ENCODE measurements around the gene C11orf68. TPM values are rescaled to one million over a fixed set of nuclear protein-coding genes. Genes with fewer than 3 reads are reported as not detected.

Gene C11orf68
- total RNA-seq, 1 experiment from 2014 or later: 36.5 TPM

DNA sequence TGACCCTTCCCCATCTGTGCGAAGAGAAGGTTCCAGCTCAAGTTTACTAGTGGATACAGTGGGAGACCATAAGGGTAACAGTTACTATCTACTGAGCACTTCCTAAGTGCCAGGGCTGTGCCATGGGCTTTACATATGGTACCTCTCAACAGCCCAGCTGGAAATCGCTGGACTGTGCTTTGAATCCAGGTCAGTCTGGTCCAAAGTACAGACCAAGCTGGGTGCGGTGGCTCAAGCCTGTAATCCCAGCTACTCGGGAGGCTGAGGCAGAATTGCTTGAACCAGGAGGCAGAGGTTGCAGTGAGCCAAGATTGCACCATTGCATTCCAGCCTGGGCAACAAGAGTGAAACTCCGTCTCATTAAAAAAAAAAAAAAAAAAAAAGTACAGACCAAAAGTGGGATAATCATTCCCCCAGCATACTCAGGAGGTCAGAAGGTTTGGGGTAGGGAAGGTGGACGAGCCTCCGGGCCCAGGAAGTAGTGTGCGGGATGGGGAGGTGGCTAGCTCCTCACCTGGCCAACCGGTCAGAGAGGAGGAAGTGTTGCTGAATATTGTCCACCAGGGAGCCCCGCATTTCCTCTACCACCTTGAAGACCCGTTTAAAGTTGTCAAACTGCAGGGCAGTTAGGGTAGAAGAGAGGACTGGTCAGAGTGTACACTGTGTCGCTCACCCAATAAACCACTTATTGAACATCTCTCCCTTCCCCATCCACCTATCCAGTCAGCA is 32.9 kb downstream of the C11orf68 start:
- 0 out of 2 replicates have a peak overlapping the region, but pooled peaks have one; percentile 98 for H3K4me2 ChIP-seq
- ChIA-PET CTCF (interaction anchor here (0.7 to 1.8 kb wide), 6 partner anchors 12 to 160 kb away, joined by 4 to 11 read pairs (median 8); no protein-coding TSS in a partner anchor), POLR2A (ENCODE audit: unreplicated experiment) (no interaction called here)
- no peak for TF ChIP-seq EZH2 (IDR thresholded peaks at IDR 0.05; ENCODE audit: low read depth)
- TF ChIP-seq, protein P1, sequence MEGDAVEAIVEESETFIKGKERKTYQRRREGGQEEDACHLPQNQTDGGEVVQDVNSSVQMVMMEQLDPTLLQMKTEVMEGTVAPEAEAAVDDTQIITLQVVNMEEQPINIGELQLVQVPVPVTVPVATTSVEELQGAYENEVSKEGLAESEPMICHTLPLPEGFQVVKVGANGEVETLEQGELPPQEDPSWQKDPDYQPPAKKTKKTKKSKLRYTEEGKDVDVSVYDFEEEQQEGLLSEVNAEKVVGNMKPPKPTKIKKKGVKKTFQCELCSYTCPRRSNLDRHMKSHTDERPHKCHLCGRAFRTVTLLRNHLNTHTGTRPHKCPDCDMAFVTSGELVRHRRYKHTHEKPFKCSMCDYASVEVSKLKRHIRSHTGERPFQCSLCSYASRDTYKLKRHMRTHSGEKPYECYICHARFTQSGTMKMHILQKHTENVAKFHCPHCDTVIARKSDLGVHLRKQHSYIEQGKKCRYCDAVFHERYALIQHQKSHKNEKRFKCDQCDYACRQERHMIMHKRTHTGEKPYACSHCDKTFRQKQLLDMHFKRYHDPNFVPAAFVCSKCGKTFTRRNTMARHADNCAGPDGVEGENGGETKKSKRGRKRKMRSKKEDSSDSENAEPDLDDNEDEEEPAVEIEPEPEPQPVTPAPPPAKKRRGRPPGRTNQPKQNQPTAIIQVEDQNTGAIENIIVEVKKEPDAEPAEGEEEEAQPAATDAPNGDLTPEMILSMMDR (conservative IDR thresholded peaks at IDR 0.05): no peak
- peaks cover 18% of the 10 kb centered on the region; the same call in 1 of the 2 replicates for H3K36me3 ChIP-seq (ENCODE audit: low read depth)
- H3F3A ChIP-seq (ENCODE audit: insufficient read depth, low read depth): peaks cover 46% of the 10 kb centered on the region; the same call in 1 of the 2 replicates
- DNase-seq: no peak
- H3K79me2 ChIP-seq (ENCODE audit: low read depth): peaks cover 20% of the 10 kb centered on the region
- BruUV-seq (replicated peaks): no TSS peak
- no peaks in the 10 kb centered on the region for H3K9me3 ChIP-seq (ENCODE audit: insufficient read depth, low read depth)
- no peaks in the 10 kb centered on the region for H4K20me1 ChIP-seq (ENCODE audit: insufficient read depth)
- no peak overlapping the region for H2AFZ ChIP-seq
- H3K9me2 ChIP-seq (ENCODE audit: insufficient read depth): no peaks in the 10 kb centered on the region
- H3K27me3 ChIP-seq (ENCODE audit: insufficient read depth, low read depth): no peaks in the 10 kb centered on the region
- H3K4me3 ChIP-seq: no peak overlapping the region
- no peak overlapping the region for H3K27ac ChIP-seq
- peaks cover 28% of the 10 kb centered on the region for H3K4me1 ChIP-seq (replicated peaks; ENCODE audit: insufficient read depth)
- intact Hi-C loops (cut with micrococcal nuclease; ENCODE audit: unreplicated experiment): loop anchor here (5.0 to 10.0 kb wide), 2 partner anchors 179 to 249 kb away; partner anchors contain the start of gene SIPA1

DNA sequence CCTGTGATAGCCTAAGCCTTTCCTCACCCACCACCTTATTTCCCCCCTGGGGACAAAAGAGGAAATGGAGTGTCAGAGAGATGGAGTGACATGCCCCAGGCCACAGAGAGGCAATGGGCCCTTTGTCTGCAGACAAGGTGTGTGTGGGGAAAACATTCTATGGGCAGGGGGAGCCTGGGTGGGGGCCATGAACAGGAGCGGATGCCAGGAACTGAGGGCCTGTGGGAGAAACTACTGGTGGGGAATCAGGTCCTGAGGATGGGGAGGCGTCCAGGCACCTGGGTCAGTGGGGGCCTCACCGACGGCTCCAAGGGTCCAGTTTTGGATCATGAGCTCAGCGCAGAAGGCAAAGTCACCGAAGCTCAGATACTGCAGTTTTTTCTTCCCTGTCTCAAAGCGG is 33.6 kb downstream of the C11orf68 start:
- intact Hi-C loops (cut with micrococcal nuclease; ENCODE audit: unreplicated experiment): loop anchor here (5.0 to 10.0 kb wide), 2 partner anchors 180 to 248 kb away; partner anchors contain the start of gene SIPA1
- H3K36me3 ChIP-seq (ENCODE audit: low read depth): peaks cover 18% of the 10 kb centered on the region; the same call in 1 of the 2 replicates
- DNase-seq: no peak

DNA sequence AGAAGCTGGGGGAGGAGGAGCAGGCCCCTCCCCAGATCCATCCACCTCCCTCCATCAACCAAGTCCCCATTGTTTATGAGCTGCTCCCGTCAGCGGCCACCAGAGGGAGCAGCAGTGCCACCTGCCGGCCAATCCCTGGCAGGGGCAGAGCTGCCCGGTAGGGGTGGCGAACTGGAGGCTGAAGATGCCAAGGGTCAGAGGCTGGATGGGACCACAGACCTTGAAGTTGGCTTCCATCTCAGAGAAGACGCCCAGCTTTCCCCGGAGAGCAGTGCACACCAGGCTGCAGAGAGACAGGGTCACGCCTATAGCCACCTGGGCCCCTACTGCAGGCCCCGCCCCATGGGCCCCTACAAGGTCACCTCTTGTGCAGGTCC is 34.2 kb downstream of the C11orf68 start:
- no peak overlapping the region for H3K4me3 ChIP-seq
- POLR2A ChIA-PET (ENCODE audit: unreplicated experiment): interaction anchor here (0.5 to 1.0 kb wide), 8 partner anchors 13 to 1483 kb away, joined by 3 to 14 read pairs (median 4); no protein-coding TSS in a partner anchor
- H3F3A ChIP-seq (ENCODE audit: insufficient read depth, low read depth): peaks cover 37% of the 10 kb centered on the region; the same call in 1 of the 2 replicates
- BruUV-seq (replicated peaks): no TSS peak
- no peak overlapping the region for H2AFZ ChIP-seq
- H3K9me2 ChIP-seq (ENCODE audit: insufficient read depth): no peaks in the 10 kb centered on the region
- no peak for TF ChIP-seq EZH2 (IDR thresholded peaks at IDR 0.05; ENCODE audit: low read depth)
- TF ChIP-seq, protein P1 (conservative IDR thresholded peaks at IDR 0.05): peak; percentile 98
- intact Hi-C loops (cut with micrococcal nuclease; ENCODE audit: unreplicated experiment): loop anchor here (1.0 to 10.0 kb wide), 4 partner anchors 105 to 247 kb away; partner anchors contain the start of gene SIPA1
- no peaks in the 10 kb centered on the region for H3K9me3 ChIP-seq (ENCODE audit: insufficient read depth, low read depth)
- H3K4me2 ChIP-seq: no peak overlapping the region
- DNase-seq: peak; percentile 58 to 85
- no peaks in the 10 kb centered on the region for H4K20me1 ChIP-seq (ENCODE audit: insufficient read depth)
- peaks cover 18% of the 10 kb centered on the region; the same call in 1 of the 2 replicates for H3K36me3 ChIP-seq (ENCODE audit: low read depth)
- H3K79me2 ChIP-seq (ENCODE audit: low read depth): peaks cover 16% of the 10 kb centered on the region
- peaks cover 22% of the 10 kb centered on the region for H3K4me1 ChIP-seq (replicated peaks; ENCODE audit: insufficient read depth)
- no peaks in the 10 kb centered on the region for H3K27me3 ChIP-seq (ENCODE audit: insufficient read depth, low read depth)
- H3K27ac ChIP-seq: no peak overlapping the region
- CTCF ChIA-PET: interaction anchor here (0.5 to 1.9 kb wide), 15 partner anchors 13 to 486 kb away, joined by 3 to 11 read pairs (median 5); partner anchors contain the start of genes KAT5 and SIPA1

More for the DNA sequence above, 33.6 kb downstream of the C11orf68 start:
- BruUV-seq (replicated peaks): no TSS peak
- Histone ChIP-seq H3K9me2 (ENCODE audit: insufficient read depth) (no peaks in the 10 kb centered on the region), H3K9me3 (ENCODE audit: insufficient read depth, low read depth) (no peaks in the 10 kb centered on the region), H3K4me1 (replicated peaks; ENCODE audit: insufficient read depth) (peaks cover 28% of the 10 kb centered on the region), H3K79me2 (ENCODE audit: low read depth) (peaks cover 16% of the 10 kb centered on the region), H3K27ac (no peak overlapping the region), H2AFZ (no peak overlapping the region), H3F3A (ENCODE audit: insufficient read depth, low read depth) (peaks cover 42% of the 10 kb centered on the region; the same call in 1 of the 2 replicates), H3K4me2 (no peak overlapping the region), H4K20me1 (ENCODE audit: insufficient read depth) (no peaks in the 10 kb centered on the region), H3K4me3 (no peak overlapping the region), H3K27me3 (ENCODE audit: insufficient read depth, low read depth) (no peaks in the 10 kb centered on the region)
- TF ChIP-seq EZH2 (IDR thresholded peaks at IDR 0.05; ENCODE audit: low read depth): no peak
- TF ChIP-seq, protein P1 (conservative IDR thresholded peaks at IDR 0.05): no peak
- ChIA-PET CTCF (interaction anchor here (0.6 to 1.9 kb wide), 13 partner anchors 13 to 247 kb away, joined by 3 to 11 read pairs (median 5); partner anchors contain the start of genes KAT5 and SIPA1), POLR2A (ENCODE audit: unreplicated experiment) (interaction anchor here (0.5 to 1.0 kb wide), 7 partner anchors 14 to 1484 kb away, joined by 3 to 14 read pairs (median 5); no protein-coding TSS in a partner anchor)
